ENCODE data around the gene ZBTB44. TPM values are rescaled to one million over a fixed set of nuclear protein-coding genes. Genes with fewer than 3 reads are reported as not detected.

ZBTB44 gene
- total and polyA plus RNA-seq, 8 donors, result 34.1 to 53.7 (median 42.7) TPM

DNA sequence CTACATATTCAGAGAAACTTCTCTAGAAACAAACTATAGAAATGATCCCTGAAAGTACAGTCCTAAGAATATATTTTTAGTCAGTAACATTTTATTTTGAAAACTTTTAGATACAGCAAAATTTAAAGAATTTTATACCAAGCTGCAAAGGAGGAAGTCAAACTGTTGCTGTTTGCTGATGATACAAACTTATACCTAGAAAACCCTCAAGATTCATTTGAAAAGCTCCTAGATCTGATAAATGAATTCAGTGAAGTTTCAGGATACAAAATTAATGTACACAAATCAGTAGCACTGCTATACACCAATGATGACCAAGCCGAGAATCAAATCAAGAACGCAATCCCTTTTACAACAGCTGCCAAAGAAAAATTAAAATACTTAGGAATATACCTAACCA is 10.1 kb downstream of the ZBTB44 start:
- H3K4me3 ChIP-seq, result no peak overlapping the region
- intact Hi-C loops (cut with DNase I), result no loop called here
- no peak overlapping the region for H3K27ac ChIP-seq
- H3K27me3 ChIP-seq, result no peaks in the 10 kb centered on the region
- H3K9me3 ChIP-seq, result no peaks in the 10 kb centered on the region
- ATAC-seq (no peak), DNase-seq (no peak)
- peaks cover 0 to 22% of the 10 kb centered on the region in 2 donors for H3K4me1 ChIP-seq
- no peaks in the 10 kb centered on the region for H3K36me3 ChIP-seq
- TF ChIP-seq, protein P1, sequence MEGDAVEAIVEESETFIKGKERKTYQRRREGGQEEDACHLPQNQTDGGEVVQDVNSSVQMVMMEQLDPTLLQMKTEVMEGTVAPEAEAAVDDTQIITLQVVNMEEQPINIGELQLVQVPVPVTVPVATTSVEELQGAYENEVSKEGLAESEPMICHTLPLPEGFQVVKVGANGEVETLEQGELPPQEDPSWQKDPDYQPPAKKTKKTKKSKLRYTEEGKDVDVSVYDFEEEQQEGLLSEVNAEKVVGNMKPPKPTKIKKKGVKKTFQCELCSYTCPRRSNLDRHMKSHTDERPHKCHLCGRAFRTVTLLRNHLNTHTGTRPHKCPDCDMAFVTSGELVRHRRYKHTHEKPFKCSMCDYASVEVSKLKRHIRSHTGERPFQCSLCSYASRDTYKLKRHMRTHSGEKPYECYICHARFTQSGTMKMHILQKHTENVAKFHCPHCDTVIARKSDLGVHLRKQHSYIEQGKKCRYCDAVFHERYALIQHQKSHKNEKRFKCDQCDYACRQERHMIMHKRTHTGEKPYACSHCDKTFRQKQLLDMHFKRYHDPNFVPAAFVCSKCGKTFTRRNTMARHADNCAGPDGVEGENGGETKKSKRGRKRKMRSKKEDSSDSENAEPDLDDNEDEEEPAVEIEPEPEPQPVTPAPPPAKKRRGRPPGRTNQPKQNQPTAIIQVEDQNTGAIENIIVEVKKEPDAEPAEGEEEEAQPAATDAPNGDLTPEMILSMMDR (IDR thresholded peaks at IDR 0.05), result no peak

DNA sequence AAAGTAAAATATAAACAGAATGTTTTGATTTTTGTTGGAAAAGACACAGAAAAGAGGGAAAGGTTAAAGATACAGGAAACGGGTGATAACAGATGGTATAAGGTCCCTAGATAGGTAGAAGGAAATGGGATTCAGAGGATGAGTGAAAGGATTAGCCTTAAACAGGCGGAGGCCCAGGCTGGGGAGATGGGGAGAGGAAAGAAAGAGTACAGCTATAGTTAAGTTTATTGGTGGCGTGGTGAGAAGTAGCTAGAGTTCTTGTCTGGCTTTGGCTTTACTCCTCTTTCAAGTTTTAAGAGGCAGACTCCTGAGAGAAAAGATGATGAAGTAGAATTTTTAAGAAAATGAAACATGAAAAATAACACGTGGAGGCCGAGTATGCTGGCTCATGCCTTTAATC is 13.7 kb downstream of the ZBTB44 start:
- no peak overlapping the region for H3K4me3 ChIP-seq
- TF ChIP-seq, protein P1 (IDR thresholded peaks at IDR 0.05), result no peak

DNA sequence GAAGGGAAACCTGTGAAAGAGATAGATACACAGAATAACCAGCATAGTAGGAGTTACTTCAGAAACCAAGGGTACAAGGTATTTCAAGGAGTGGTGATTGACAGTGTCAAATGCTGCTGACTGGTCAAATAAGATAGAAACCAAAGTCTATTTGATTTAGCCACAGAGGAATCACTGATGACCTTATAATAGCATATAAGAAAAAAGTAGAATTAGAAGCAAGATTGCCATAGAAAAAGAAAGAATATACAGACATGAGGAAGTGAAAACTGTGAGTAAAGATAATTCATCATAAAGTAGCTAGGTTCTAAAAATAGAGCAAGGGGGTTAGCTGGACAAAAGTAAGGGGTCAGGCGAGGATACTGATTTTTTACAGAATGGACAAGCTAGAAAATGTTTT is 14.2 kb downstream of the ZBTB44 start:
- peaks cover 0 to 7% of the 10 kb centered on the region in 2 donors for H3K36me3 ChIP-seq
- TF ChIP-seq, protein P1 (IDR thresholded peaks at IDR 0.05), result no peak
- DNase-seq, result no peak
- intact Hi-C loops (cut with DNase I), result no loop called here
- H3K9me3 ChIP-seq, result no peaks in the 10 kb centered on the region
- peaks cover 0 to 11% of the 10 kb centered on the region in 2 donors for H3K4me1 ChIP-seq
- H3K27ac ChIP-seq, result no peak overlapping the region
- no peak overlapping the region for H3K4me3 ChIP-seq
- no peak for ATAC-seq
- no peaks in the 10 kb centered on the region for H3K27me3 ChIP-seq

More for the DNA sequence above, 13.7 kb downstream of the ZBTB44 start:
- H3K9me3 ChIP-seq, result no peaks in the 10 kb centered on the region
- peaks cover 0 to 11% of the 10 kb centered on the region in 2 donors for H3K4me1 ChIP-seq
- DNase-seq, result no peak
- intact Hi-C loops (cut with DNase I), result no loop called here
- peaks cover 0 to 3% of the 10 kb centered on the region in 2 donors for H3K36me3 ChIP-seq
- no peak overlapping the region for H3K27ac ChIP-seq
- H3K27me3 ChIP-seq, result no peaks in the 10 kb centered on the region
- no peak for ATAC-seq

DNA sequence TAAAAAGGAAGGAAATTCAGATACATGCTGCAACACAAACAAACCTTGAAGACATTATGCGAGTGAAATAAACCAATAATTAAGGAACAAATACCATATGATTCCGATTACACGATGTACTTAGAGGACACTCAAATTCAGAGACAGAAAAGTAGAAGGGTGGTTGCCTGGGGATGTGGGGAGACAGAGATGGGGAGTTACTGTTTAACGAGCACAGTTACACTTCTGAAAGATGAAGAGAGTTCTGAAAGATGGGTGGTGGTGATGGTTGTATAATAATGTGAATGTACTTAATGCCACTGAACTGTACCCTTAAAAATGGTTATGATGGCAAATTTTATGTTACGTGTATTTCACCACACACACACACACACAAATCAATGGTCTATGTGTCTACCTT is 14.7 kb downstream of the ZBTB44 start:
- Histone ChIP-seq H3K9me3 (no peaks in the 10 kb centered on the region), H3K4me1 (peaks cover 0 to 11% of the 10 kb centered on the region in 2 donors), H3K27ac (no peak overlapping the region), H3K27me3 (no peaks in the 10 kb centered on the region), H3K4me3 (no peak overlapping the region), H3K36me3 (peaks cover 0 to 9% of the 10 kb centered on the region in 2 donors)
- ATAC-seq, result no peak
- intact Hi-C loops (cut with DNase I), result no loop called here
- DNase-seq, result no peak
- TF ChIP-seq, protein P1 (IDR thresholded peaks at IDR 0.05), result no peak

DNA sequence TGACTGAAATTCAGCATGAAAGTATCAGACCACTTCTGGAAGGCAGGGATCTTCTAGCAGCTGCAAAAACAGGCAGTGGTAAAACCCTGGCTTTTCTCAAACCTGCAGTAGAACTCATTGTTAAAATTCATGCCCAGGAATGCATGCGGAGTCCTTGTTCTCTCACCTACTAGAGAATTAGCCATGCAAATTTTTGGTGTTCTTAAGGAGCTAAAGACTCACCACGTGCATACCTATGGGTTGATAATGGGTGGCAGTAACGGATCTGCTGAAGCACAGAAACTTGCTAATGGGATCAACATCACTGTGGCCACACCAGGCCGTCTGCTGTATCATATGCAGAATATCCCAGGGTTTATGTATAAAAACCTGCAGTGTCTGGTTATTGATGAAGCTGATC is 19.1 kb downstream of the ZBTB44 start:
- peaks cover 0 to 5% of the 10 kb centered on the region in 2 donors for H3K4me1 ChIP-seq
- DNase-seq (no peak), ATAC-seq (no peak)
- no peak overlapping the region for H3K27ac ChIP-seq
- TF ChIP-seq, protein P1 (IDR thresholded peaks at IDR 0.05), result no peak
- intact Hi-C loops (cut with DNase I), result no loop called here
- H3K27me3 ChIP-seq, result no peaks in the 10 kb centered on the region
- H3K9me3 ChIP-seq, result no peaks in the 10 kb centered on the region
- H3K36me3 ChIP-seq, result peaks cover 0 to 9% of the 10 kb centered on the region in 2 donors
- no peak overlapping the region for H3K4me3 ChIP-seq

Measured in left lung (tissue), 10 donors.